Colonic mucosa (tissue), 4 donors: ENCODE results near the gene UTS2R. TPM values are rescaled to one million over a fixed set of nuclear protein-coding genes. Genes with fewer than 3 reads are reported as not detected.
"Not testable (repeated sequence)": the region's sequence is repeated elsewhere in the genome, so short reads cannot be mapped to it uniquely, and the experiment has no call there.

Experiments used
- DNase-seq: peaks from one replicate; pipeline ENCODE4 v3.0.0-alpha.2; 2020
- H3K27ac ChIP-seq: fragments of 200-600 bp; one replicate; pipeline ENCODE4 v1.8.0; 2021
- H3K27me3 ChIP-seq: fragments of 200-600 bp; one replicate; pipeline ENCODE4 v1.8.0; 2021
- H3K36me3 ChIP-seq: fragments of 200-600 bp; one replicate; pipeline ENCODE4 v1.8.0; 2021
- H3K4me1 ChIP-seq: fragments of 200-600 bp; one replicate; pipeline ENCODE4 v1.8.0; 2021; ENCODE audit warnings: mild to moderate bottlenecking
- H3K4me3 ChIP-seq: fragments of 200-600 bp; one replicate; pipeline ENCODE4 v1.8.0; 2021
- H3K9ac ChIP-seq, 2 donors: one replicate each; pipeline ENCODE4 v1.7.0; 2013; ENCODE audit warnings: control low read depth in 2 of 2, low read depth in 2 of 2, low read length in 2 of 2
- H3K9me3 ChIP-seq: fragments of 200-600 bp; one replicate; pipeline ENCODE4 v1.8.0; 2021
- CTCF ChIP-seq: fragments of 200-600 bp; IDR thresholded peaks from one replicate; pipeline ENCODE4 v1.8.0; 2022; ENCODE audit warnings: antibody characterized with exemption, mild to moderate bottlenecking
- intact Hi-C: fragments of 100-400 bp; cut with DNase I; formaldehyde crosslinking; loops from one replicate; pipeline ENCODE4 v1.14.1; 2022
- total RNA-seq, 2 donors: library from RNA; stranded (reverse); fragmentation: NEBNext Ultra II Directional in 1 of 2; extraction: Animal tissue kit (Norgen Biotek cat#: 25700) in 1 of 2; gene quantifications; one replicate each; pipeline ENCODE4 v1.2.1, GENCODE V29; 2021
- donor health status: healthy.
- donor health status: DM: no; HTN: no; CAD: no.
- donor health status: DM: no; HTN: no; CAD: no.

Gene UTS2R
- total RNA-seq, 2 donors from 2014 or later, result not detected

GRCh38 chr17:82358465-82359350 lies 12.9 kb upstream of the UTS2R start, which contains the start of gene TEX19:
Gene TEX19, plus strand, starts transcription at chr17:82359247. Its CDS starts 2,904 bp downstream, at chr17:82362151.
- no peaks in the 10 kb centered on the region for H3K9me3 ChIP-seq
- no peak within 1 kb of the TSS for H3K27ac ChIP-seq
- H3K36me3 ChIP-seq, result no peaks in the 10 kb centered on the region
- no peak for TF ChIP-seq CTCF
- intact Hi-C loops, result loop anchor here (10.0 kb wide), 1 partner anchor 406 kb away; no protein-coding TSS in a partner anchor
- no peak within 1 kb of the TSS for H3K4me3 ChIP-seq
- H3K4me1 ChIP-seq, result no peaks in the 10 kb centered on the region
- H3K27me3 ChIP-seq, result peaks cover 3% of the 10 kb centered on the region
- H3K9ac ChIP-seq, result no peak within 1 kb of the TSS
- no peak for DNase-seq

GRCh38 chr17:82359451-82360074 lies 12.0 kb upstream of the UTS2R start:
- H3K4me3 ChIP-seq, H3K36me3 ChIP-seq, H3K9me3 ChIP-seq, DNase-seq, H3K4me1 ChIP-seq, H3K27ac ChIP-seq, H3K9ac ChIP-seq, H3K27me3 ChIP-seq: not testable (repeated sequence)
- intact Hi-C loops, result loop anchor here (10.0 kb wide), 1 partner anchor 405 kb away; no protein-coding TSS in a partner anchor

GRCh38 chr17:82361885-82362633 lies 9.5 kb upstream of the UTS2R start:
- no peak for TF ChIP-seq CTCF
- Histone ChIP-seq H3K4me1 (no peaks in the 10 kb centered on the region), H3K9ac (peak overlapping the region in 1 of 2 donors; percentile 24), H3K27ac (no peak overlapping the region), H3K4me3 (no peak overlapping the region), H3K27me3 (no peaks in the 10 kb centered on the region), H3K36me3 (no peaks in the 10 kb centered on the region), H3K9me3 (no peaks in the 10 kb centered on the region)
- DNase-seq, result no peak
- intact Hi-C loops, result no loop called here

GRCh38 chr17:82365606-82366295 lies 5.8 kb upstream of the UTS2R start:
- TF ChIP-seq CTCF, result no peak
- H3K4me3 ChIP-seq, result no peak overlapping the region
- no peaks in the 10 kb centered on the region for H3K36me3 ChIP-seq
- H3K27ac ChIP-seq, result no peak overlapping the region
- H3K9me3 ChIP-seq, result no peaks in the 10 kb centered on the region
- H3K4me1 ChIP-seq, result peaks cover 1% of the 10 kb centered on the region
- no peak overlapping the region for H3K9ac ChIP-seq
- H3K27me3 ChIP-seq, result peaks cover 15% of the 10 kb centered on the region
- intact Hi-C loops, result no loop called here
- DNase-seq, result no peak

- intact Hi-C loops, result no loop called here
- Histone ChIP-seq H3K9ac (peak overlapping the region in 1 of 2 donors; percentile 12), H3K4me3 (no peak overlapping the region), H3K4me1 (peaks cover 6% of the 10 kb centered on the region), H3K36me3 (no peaks in the 10 kb centered on the region), H3K27me3 (peaks cover 25% of the 10 kb centered on the region), H3K9me3 (no peaks in the 10 kb centered on the region), H3K27ac (no peak overlapping the region)
- TF ChIP-seq CTCF, result no peak
- peak; percentile 55 for DNase-seq
These were observed 4.8 kb upstream of the UTS2R start for GRCh38 chr17:82366749-82367148.
